ENCODE measurements around the gene ERGIC1. TPM values are rescaled to one million over a fixed set of nuclear protein-coding genes. Genes with fewer than 3 reads are reported as not detected.

The ERGIC1 gene
- total RNA-seq, 4 donors from 2014 or later: 116 to 172 (median 144) TPM

DNA sequence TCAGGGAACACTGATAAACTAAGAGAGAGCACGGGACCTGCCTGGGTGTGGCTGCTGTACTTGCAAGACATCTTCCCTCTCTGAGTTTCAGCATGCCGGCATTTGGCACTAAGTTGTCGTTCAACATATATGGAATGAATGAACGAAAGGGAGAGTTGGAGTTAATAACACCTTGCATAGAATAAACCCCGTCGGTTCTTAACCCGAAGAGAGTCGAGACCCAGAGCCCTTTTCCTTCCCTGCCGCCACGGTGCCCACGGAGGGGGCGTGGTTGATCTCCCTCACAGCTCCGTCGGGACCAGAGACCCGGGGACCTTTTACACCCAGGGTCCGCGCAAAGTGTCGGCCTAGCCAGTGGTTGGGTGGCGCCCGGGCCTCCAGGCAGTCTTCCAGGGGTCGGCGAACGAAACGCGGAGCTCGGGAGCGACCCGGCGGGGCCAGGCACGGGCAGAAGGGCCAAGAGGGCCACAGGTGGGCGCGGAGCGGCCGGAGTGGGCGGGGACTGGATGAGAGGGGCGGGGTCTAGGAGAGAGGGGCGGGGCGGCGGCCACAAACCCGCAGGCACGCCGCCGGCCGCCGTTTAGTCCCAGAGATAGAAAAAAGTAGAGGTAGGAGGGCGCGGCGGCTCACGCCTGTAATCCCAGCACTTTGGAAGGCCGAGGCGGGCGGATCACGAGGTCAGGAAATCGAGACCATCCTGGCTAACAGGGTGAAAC, 124.4 kb downstream of the ERGIC1 start:
- H3K9me3 ChIP-seq: no peaks in the 10 kb centered on the region
- 1 to 5% methylated on average over 14 to 22 of the region's 54 CpGs for WGBS, 2 donors (ENCODE audit: low coverage in 1 of 2)
- H3K36me3 ChIP-seq: peaks cover 0 to 22% of the 10 kb centered on the region in 2 donors
- peak; percentile 77 for ATAC-seq
- TF ChIP-seq EP300 (IDR thresholded peaks at IDR 0.05) (no peak), POLR2A (IDR thresholded peaks at IDR 0.05) (no peak), POLR2AphosphoS5 (IDR thresholded peaks at IDR 0.05) (no peak)
- TF ChIP-seq, protein P1, sequence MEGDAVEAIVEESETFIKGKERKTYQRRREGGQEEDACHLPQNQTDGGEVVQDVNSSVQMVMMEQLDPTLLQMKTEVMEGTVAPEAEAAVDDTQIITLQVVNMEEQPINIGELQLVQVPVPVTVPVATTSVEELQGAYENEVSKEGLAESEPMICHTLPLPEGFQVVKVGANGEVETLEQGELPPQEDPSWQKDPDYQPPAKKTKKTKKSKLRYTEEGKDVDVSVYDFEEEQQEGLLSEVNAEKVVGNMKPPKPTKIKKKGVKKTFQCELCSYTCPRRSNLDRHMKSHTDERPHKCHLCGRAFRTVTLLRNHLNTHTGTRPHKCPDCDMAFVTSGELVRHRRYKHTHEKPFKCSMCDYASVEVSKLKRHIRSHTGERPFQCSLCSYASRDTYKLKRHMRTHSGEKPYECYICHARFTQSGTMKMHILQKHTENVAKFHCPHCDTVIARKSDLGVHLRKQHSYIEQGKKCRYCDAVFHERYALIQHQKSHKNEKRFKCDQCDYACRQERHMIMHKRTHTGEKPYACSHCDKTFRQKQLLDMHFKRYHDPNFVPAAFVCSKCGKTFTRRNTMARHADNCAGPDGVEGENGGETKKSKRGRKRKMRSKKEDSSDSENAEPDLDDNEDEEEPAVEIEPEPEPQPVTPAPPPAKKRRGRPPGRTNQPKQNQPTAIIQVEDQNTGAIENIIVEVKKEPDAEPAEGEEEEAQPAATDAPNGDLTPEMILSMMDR (IDR thresholded peaks at IDR 0.05): no peak
- H3K27me3 ChIP-seq: no peaks in the 10 kb centered on the region
- peaks cover 0 to 37% (median 7%) of the 10 kb centered on the region in 3 donors for H3K4me1 ChIP-seq
- H3K4me3 ChIP-seq: peak overlapping the region; percentile 76 to 93
- peak overlapping the region; percentile 70 to 91 (median 86) for H3K27ac ChIP-seq

DNA sequence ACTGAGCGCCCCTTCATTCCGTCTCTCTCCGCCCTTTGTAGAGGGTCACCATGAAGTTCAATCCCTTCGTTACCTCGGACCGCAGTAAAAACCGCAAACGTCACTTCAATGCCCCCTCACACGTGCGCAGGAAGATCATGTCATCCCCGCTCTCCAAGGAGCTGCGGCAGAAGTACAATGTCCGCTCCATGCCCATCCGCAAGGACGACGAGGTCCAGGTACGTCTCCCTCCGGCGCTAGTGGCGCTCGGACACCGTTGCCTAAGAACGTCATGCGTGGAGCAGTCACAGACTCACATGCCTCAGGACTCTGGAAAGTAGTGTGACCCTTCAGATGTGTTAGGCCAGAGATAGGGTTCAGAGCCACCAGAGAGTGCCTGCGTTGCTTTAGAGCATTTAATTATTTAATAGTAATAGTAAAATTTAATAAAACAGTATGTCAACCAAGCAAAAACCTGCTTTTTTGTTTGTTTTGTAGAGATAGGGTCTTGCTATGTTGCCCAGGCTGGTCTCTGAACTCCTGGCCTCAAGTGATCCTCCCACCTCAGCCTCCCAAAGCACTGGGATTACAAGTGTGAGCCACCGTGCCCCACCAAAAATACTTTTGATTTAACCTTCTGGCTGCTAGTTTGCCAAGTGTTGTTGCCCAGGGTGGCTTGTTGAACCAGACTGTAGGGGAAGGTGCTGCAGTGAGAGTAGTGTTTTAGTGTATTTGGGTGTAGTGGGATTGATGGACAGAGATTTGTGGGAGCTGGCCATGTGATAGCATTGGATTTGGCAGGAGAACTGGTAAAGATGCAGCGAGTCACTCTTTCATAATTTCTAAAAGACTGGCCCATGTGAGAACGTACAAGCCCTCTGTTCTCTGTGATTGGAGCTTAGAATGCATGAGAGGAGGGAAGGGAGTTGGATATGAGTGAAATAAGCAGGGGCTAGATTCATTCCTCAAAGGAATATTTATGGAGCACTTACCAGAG, 126.1 kb downstream of the ERGIC1 start:
- Histone ChIP-seq H3K9me3 (no peaks in the 10 kb centered on the region), H3K4me3 (peak overlapping the region; percentile 76 to 93), H3K4me1 (peaks cover 0 to 37% (median 7%) of the 10 kb centered on the region in 3 donors), H3K27ac (peak overlapping the region; percentile 70 to 91 (median 86)), H3K36me3 (peaks cover 0 to 35% of the 10 kb centered on the region in 2 donors), H3K27me3 (no peaks in the 10 kb centered on the region)
- WGBS, 2 donors (ENCODE audit: low coverage in 1 of 2): 11 to 54% methylated on average over 6 to 28 of the region's 28 CpGs
- no peak for ATAC-seq
- TF ChIP-seq EP300 (IDR thresholded peaks at IDR 0.05) (no peak), POLR2A (IDR thresholded peaks at IDR 0.05) (no peak), POLR2AphosphoS5 (IDR thresholded peaks at IDR 0.05) (no peak)
- TF ChIP-seq, protein P1 (IDR thresholded peaks at IDR 0.05): no peak

DNA sequence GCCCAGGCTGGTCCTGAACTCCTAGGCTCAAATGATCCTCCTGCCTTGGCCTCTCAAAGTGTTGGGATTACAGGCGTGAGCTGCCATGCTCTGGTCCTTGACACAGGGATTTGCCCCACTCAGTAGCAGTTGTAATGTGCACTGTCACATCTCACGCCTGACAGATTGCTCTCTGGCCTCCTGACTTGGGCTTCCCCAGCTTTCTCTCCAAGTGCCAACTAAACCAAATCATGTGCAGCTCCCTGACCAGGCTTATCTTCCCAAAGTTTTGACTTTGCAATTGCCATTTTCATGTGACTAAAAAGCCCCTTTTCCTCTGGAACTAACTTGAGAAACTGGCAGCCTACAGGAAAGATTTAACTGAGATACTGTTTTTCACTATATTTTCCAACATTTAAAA, 135.9 kb downstream of the ERGIC1 start:
- Histone ChIP-seq H3K27ac (no peak overlapping the region), H3K36me3 (peaks cover 0 to 47% of the 10 kb centered on the region in 2 donors), H3K27me3 (no peaks in the 10 kb centered on the region), H3K4me3 (no peak overlapping the region), H3K4me1 (no peaks in the 10 kb centered on the region), H3K9me3 (no peaks in the 10 kb centered on the region)
- TF ChIP-seq POLR2AphosphoS5 (IDR thresholded peaks at IDR 0.05): no peak
- TF ChIP-seq, protein P1 (IDR thresholded peaks at IDR 0.05): no peak
- no peak for TF ChIP-seq EP300 (IDR thresholded peaks at IDR 0.05)
- TF ChIP-seq POLR2A (IDR thresholded peaks at IDR 0.05): no peak
- ATAC-seq: no peak
- WGBS, 2 donors (ENCODE audit: low coverage in 1 of 2): 88 to 92% methylated on average over 2 of the region's 2 CpGs

- H3K4me3 ChIP-seq: no peak overlapping the region
- H3K27ac ChIP-seq: no peak overlapping the region
- no peaks in the 10 kb centered on the region for H3K27me3 ChIP-seq
- no peak for TF ChIP-seq POLR2AphosphoS5 (IDR thresholded peaks at IDR 0.05)
- TF ChIP-seq POLR2A (IDR thresholded peaks at IDR 0.05): no peak
- no peak for TF ChIP-seq EP300 (IDR thresholded peaks at IDR 0.05)
- 72 to 100% methylated on average over 1 to 2 of the region's 3 CpGs for WGBS, 2 donors (ENCODE audit: low coverage in 1 of 2)
- H3K4me1 ChIP-seq: no peaks in the 10 kb centered on the region
- no peak for ATAC-seq
- no peaks in the 10 kb centered on the region for H3K9me3 ChIP-seq
- H3K36me3 ChIP-seq: peaks cover 0 to 32% of the 10 kb centered on the region in 2 donors
Measured at GRCh38 chr5:172971482-172971881, 137.4 kb downstream of the ERGIC1 start.

DNA sequence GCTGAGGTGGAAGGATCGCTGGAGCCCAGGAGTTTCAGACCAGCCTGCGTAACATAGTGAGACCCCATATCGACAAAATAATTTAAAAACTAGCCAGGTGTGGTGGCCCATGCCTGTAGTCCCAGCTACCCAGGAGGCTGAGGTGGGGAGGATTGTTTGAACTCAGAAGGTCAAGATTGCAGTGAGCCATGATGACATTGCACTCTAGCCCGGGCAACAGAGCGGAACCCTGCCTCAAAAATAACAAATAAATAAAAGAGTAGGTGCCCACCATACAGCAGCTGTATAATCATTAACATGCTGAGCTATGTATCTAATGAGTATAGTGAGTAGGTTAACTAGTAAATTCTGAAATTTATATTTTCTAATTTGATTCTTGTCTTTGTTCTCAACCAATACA, 138.5 kb downstream of the ERGIC1 start:
- H3K4me3 ChIP-seq: no peak overlapping the region
- no peak for ATAC-seq
- 78 to 90% methylated on average over 3 to 5 of the region's 5 CpGs for WGBS, 2 donors (ENCODE audit: low coverage in 1 of 2)
- H3K27me3 ChIP-seq: no peaks in the 10 kb centered on the region
- TF ChIP-seq, protein P1 (IDR thresholded peaks at IDR 0.05): no peak
- TF ChIP-seq POLR2AphosphoS5 (IDR thresholded peaks at IDR 0.05) (no peak), POLR2A (IDR thresholded peaks at IDR 0.05) (no peak), EP300 (IDR thresholded peaks at IDR 0.05) (no peak)
- H3K36me3 ChIP-seq: peaks cover 0 to 25% of the 10 kb centered on the region in 2 donors
- no peaks in the 10 kb centered on the region for H3K4me1 ChIP-seq
- no peaks in the 10 kb centered on the region for H3K9me3 ChIP-seq
- H3K27ac ChIP-seq: no peak overlapping the region

All from gastroesophageal sphincter (tissue), 4 donors.